TTC549 (cell line): ENCODE results near the gene OR2V2.
"Not testable (repeated sequence)": the region's sequence is repeated elsewhere in the genome, so short reads cannot be mapped to it uniquely, and the experiment has no call there.

Source experiments
- FAIRE-seq: peaks from 2 replicates; lab custom pipeline; 2012; peaks lifted over from hg19 to GRCh38; lab: Jason Lieb, UNC

Gene OR2V2

GRCh38 chr5:181114844-181115778 lies 32.3 kb upstream of the OR2V2 start:
- no peak for FAIRE-seq

- FAIRE-seq: no peak
Measured at GRCh38 chr5:181118369-181118768, 29.0 kb upstream of the OR2V2 start.

DNA sequence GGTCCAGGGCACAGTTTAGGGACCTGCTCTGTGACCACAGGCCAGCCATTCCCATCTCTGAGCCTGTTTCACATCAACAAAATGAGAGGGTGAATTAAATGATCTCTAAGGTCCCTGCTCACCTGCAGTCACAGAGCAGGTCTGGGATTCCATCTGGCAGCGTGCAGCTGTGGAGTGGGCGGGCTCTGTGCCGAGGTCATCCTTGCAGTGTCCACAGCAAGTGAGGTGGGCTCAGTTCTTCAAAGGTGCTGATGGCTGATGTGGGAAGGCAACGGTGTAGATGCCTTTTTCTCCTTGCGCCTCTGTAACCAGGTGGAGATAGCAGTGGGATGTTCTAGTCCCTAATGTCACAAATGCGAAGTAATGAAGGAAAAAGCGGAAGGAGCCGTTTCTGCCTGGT lies 28.3 kb upstream of the OR2V2 start:
- no peak for FAIRE-seq

- FAIRE-seq: no peak
Measured at GRCh38 chr5:181120306-181120705, 27.1 kb upstream of the OR2V2 start.

GRCh38 chr5:181120761-181121160 lies 26.6 kb upstream of the OR2V2 start:
- no peak for FAIRE-seq

- no peak for FAIRE-seq
Measured at GRCh38 chr5:181121675-181122561, 25.5 kb upstream of the OR2V2 start.

DNA sequence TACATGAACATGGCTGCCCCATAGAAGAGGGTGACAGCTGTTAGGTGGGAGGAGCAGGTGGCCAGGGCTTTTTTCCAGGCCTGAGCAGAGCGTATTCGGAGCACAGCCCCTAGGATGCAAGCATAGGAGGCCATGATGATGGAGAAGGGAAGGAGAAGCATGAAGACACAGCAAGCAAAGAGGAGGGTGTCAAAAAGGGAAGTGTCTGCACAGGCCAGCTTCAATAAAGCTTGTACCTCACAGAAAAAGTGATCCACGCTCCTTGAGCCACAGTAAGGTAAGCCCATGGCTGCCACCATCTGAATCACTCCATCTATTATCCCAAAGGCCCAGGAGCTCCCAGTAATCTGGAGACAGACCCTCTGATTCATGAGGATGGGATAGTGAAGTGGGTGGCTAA lies 22.9 kb upstream of the OR2V2 start:
- FAIRE-seq: no peak

GRCh38 chr5:181126841-181127240 lies 20.5 kb upstream of the OR2V2 start:
- no peak for FAIRE-seq

DNA sequence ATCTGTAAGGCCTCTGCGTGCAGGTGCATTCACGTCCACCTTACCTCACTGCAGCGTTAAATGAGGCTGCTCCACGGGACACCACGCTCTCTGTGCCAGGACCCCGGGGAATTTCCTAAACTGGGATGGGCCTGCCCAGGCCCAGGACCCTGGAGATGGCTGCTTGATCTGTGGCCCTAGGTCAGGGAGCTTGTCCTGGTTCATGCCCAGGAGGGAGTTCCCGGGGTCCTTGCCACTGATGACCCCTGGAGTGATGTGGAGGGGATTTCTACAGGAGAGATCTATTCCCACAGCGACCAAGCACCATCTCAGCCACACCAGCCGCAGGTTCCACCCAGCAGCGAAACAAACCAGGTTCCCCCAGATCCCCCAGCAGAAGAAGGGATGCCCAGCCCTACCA lies 19.9 kb upstream of the OR2V2 start:
- no peak for FAIRE-seq

DNA sequence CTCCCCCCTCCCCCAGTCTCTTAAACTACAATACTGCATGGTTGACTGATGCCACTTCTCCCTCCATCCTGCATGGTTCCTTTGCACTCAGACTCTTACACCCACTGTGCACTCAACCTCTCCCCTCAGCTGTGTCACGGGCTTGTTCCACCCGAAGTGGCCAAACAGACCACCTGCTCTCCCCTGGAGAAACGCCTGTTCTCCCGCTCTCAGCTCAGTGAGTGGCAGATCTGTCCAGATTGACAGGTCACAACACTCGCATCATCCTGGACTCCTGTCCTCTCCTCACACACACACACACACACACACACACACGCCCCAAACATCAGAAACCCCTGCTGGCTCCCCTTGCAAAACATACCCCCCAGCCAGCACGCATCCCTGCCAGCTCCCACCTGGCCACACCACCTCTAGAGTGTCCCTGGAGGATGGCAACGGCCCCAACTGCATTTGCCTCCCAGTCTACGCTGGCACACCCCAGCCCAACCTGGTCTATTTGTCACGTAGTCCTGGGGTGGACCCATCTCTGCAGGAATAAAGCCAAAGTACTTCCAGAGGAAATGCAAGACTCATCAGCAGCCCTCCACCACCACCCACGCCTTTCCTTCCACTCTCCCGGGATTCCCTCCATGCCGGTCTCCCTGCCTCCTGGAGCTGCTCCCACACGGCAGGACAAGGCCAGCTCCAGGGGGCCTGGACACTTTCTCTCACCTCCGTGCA lies 19.3 kb upstream of the OR2V2 start:
- FAIRE-seq: no peak

DNA sequence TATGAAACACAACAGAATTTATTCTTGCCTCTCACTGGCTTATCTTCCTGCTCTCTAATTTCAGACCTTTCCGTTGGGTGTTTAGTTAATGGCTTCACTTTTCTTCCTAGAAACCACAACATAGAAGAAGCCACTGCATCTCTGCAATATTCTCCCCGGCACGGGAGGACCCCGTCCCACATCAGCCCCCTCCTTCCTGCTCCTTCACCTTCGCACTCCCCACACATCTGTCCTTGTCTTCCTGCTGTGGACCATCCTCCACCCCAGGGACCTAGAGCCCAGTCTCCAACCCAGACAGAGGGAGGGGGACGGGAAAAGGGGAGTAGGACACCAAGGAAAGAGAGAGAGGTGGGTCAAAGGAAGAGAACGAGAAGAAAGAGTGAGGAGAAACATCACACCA lies 17.8 kb upstream of the OR2V2 start:
- no peak for FAIRE-seq

DNA sequence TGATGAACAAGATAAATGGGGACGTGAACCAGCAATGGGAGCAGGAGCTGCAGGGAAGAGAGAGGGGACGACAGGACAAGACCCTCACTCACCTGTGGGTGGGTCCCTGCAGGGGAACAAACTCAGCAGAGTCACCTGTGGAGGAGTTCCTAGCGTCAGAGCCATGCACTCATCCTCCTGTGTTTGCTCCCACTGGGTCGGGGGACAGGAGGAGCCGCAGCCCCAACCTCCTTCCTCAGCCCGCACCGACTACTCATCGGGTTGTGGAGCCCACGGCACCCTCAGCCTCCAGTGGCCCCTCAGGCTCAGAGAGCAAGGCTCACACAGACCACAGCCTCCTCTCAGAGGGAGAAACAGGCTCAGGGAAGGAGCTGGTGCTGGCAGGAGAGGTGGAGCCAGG lies 17.3 kb upstream of the OR2V2 start:
- not testable (repeated sequence) for FAIRE-seq

GRCh38 chr5:181130832-181131496 lies 16.4 kb upstream of the OR2V2 start, which contains the start of gene OR2V1:
Gene OR2V1, minus strand, starts transcription at chr5:181131169. Its CDS starts 5,865 bp downstream, at chr5:181125304.
- FAIRE-seq: no peak

GRCh38 chr5:181131514-181131913 lies 15.9 kb upstream of the OR2V2 start:
- FAIRE-seq: no peak

GRCh38 chr5:181133083-181133482 lies 14.3 kb upstream of the OR2V2 start:
- FAIRE-seq: no peak

DNA sequence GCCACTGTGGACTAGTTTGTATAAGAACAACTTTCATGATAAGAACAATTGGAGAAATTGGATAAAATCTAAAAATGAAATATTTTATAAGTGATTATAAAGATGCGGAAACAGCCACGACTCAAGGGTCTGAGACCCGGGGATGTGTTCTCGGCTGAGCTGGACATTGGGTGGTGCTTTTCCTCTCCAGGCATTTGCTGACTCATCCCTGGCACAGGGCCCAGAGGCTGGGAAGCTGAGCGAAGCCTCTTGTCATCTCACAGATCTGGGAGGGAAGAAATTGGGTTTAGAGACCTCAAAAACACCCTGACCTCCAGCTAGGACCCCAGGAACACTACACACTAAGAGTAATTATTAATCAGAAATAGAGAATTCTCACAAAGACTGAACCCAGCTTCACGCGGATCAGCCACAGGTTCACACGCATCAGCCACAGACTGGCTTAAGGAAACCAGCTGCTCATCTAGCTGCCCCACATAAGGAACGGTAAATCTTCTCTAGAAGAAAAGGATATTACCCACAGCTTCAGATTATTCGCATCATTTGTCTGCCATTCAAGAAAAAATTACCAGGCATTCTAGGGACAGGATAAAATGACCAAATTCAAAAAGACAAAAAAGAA lies 13.7 kb upstream of the OR2V2 start:
- FAIRE-seq: no peak

DNA sequence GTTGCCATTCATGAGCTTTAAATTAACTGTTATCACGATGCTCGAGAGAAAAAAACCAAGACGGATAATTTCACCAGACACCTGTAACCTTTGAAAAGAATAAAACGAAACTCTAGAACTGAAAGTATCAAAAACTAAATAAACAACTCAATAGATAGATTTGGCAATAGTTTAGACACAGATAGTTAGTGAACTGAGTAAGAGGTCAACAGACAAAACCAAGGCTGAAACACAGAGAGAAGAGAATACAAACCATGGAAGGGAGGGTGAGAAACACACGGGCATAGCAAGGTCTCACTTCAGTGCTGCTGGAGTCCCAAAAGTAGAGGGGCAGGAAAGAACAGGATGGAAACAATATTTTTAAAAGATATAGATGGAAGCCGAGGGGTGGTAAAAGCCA lies 13.1 kb upstream of the OR2V2 start:
- no peak for FAIRE-seq

GRCh38 chr5:181136361-181136955 lies 10.9 kb upstream of the OR2V2 start:
- FAIRE-seq: no peak

DNA sequence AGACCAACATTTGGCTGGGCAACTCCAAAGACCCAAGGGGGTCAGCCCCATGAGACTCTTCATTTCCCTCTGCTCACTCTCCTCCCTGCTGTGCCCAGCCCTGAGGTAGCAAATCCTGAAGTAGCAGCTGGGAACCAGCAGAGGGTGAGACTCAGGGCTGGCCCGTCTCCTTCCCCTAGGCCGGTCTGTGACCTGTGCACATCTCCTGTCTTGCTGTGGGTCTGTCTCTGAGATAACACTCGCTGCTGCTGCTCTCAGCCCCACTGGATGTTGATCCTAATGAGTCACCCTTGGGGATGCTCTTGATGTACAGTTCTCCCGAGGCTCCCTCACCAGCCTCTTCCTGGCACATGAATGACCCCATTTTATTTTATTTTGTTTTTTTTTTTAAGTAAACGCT lies 9.1 kb upstream of the OR2V2 start:
- no peak for FAIRE-seq

DNA sequence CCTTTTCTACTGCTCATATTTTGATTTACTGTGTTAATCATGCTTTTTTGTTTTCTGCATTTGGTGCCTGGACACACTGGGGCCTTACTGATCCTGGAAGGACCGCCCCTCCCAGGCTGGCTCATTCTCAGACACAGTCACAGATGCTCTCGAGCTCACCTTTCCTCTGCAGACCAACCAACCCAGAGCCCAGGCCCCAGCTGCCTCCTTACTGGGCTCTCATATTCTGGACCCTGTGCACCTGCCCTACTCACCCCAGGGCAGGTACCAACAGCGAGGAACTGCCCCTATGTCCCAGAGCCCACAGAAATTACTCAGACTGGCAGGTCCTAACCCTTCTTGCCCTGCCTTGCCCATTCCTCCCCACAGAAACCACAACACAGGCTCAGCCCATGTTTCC lies 6.6 kb upstream of the OR2V2 start:
- FAIRE-seq: no peak

DNA sequence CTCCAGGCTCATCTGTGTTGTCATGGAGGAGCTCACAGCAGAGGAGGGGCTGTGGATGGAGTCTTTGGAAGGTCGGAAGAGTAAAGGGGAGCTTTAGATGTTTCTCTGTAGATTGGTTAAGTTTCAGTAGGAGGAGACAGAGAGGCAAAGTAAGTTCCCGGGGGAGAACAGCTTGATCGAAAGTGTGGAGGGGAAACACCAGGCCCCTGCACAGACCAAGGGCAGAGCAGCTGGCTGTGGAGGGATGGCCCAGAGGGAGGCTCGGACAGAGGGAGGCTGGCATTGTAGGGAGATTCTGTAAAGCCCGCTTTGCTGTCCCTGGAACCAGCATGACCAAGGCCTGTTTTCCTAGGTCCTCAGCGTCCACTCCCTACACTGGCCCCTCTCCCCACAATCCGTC lies 5.3 kb upstream of the OR2V2 start:
- no peak for FAIRE-seq
